Calu3 (cell line): Measurements from ENCODE around the gene EXD3. TPM values are rescaled to one million over a fixed set of nuclear protein-coding genes. Genes with fewer than 3 reads are reported as not detected.
A peak's percentile ranks its signal among the peaks of the same experiment; 100 is the strongest.

Source experiments
- BruUV-seq: library from RNA; stranded (reverse); fragments of 400-500 nt; replicated peaks from 2 replicates; lab custom pipeline; 2021; lab: Mats Ljungman, UMichigan
- CTCF ChIA-PET: fragments of 300-600 bp; sonication (Branson Sonifier 250); formaldehyde crosslinking; loops from one replicate; lab custom pipeline; 2022; ENCODE audit warnings: antibody characterized with exemption; lab: Charles Lee
- DNase-seq: peaks from one replicate; pipeline ENCODE4 v3.0.0; 2022
- H3K27ac Mint-ChIP-seq: one replicate; pipeline ENCODE4 v1.8.0; 2022; ENCODE audit warnings: mixed read lengths; ENCODE audit not compliant: unreplicated experiment
- H3K27me3 Mint-ChIP-seq: one replicate; pipeline ENCODE4 v1.8.0; 2022; ENCODE audit warnings: mixed read lengths; ENCODE audit not compliant: unreplicated experiment
- H3K36me3 Mint-ChIP-seq: one replicate; pipeline ENCODE4 v1.8.0; 2022; ENCODE audit warnings: mild to moderate bottlenecking, moderate library complexity, mixed read lengths; ENCODE audit not compliant: insufficient read depth, unreplicated experiment
- H3K4me1 Mint-ChIP-seq: one replicate; pipeline ENCODE4 v1.8.0; 2022; ENCODE audit warnings: mild to moderate bottlenecking, low read depth, mixed read lengths; ENCODE audit not compliant: unreplicated experiment
- H3K4me3 Mint-ChIP-seq: one replicate; pipeline ENCODE4 v1.8.0; 2022; ENCODE audit warnings: mild to moderate bottlenecking, low read depth, moderate library complexity, mixed read lengths; ENCODE audit not compliant: unreplicated experiment
- H3K9me3 Mint-ChIP-seq: one replicate; pipeline ENCODE4 v1.8.0; 2022; ENCODE audit warnings: low read depth, mixed read lengths; ENCODE audit not compliant: unreplicated experiment
- CTCF ChIP-seq: fragments of 200-600 bp; IDR thresholded peaks from one replicate; pipeline ENCODE4 v1.8.0; 2022; ENCODE audit warnings: antibody characterized with exemption; ENCODE audit not compliant: unreplicated experiment
- intact Hi-C: fragments of 100-400 bp; cut with micrococcal nuclease; formaldehyde crosslinking; loops from one replicate; pipeline ENCODE4 v1.10.0; 2022; ENCODE audit not compliant: unreplicated experiment
- total RNA-seq: library from RNA; stranded (reverse); gene quantifications from 2 replicates; pipeline ENCODE4 v1.2.3, GENCODE V29; 2022

EXD3 gene
- total RNA-seq, 1 experiment from 2014 or later: 13.2 TPM

GRCh38 chr9:137294681-137295237, 128.2 kb downstream of the EXD3 start:
- intact Hi-C loops: loop anchor here (10.0 kb wide), 1 partner anchor 120 kb away; no protein-coding TSS in a partner anchor
- H3K27me3 Mint-ChIP-seq: no peaks in the 10 kb centered on the region
- H3K4me1 Mint-ChIP-seq: peaks cover 27% of the 10 kb centered on the region
- no peaks in the 10 kb centered on the region for H3K9me3 Mint-ChIP-seq
- TF ChIP-seq CTCF: no peak
- H3K4me3 Mint-ChIP-seq: peak overlapping the region; percentile 57
- no TSS peak for BruUV-seq
- peak overlapping the region; percentile 96 for H3K27ac Mint-ChIP-seq
- CTCF ChIA-PET: interaction anchor here (1.5 to 1.7 kb wide), 2 partner anchors 18 to 58 kb away, joined by 6 to 7 read pairs; partner anchors contain the start of gene TOR4A
- DNase-seq: no peak
- peaks cover 46% of the 10 kb centered on the region for H3K36me3 Mint-ChIP-seq

- H3K36me3 Mint-ChIP-seq: peaks cover 43% of the 10 kb centered on the region
- intact Hi-C loops: loop anchor here (10.0 kb wide), 1 partner anchor 121 kb away; no protein-coding TSS in a partner anchor
- no peak for TF ChIP-seq CTCF
- BruUV-seq: TSS peak; percentile 22
- peak overlapping the region; percentile 96 for H3K27ac Mint-ChIP-seq
- H3K4me1 Mint-ChIP-seq: peaks cover 27% of the 10 kb centered on the region
- H3K9me3 Mint-ChIP-seq: no peaks in the 10 kb centered on the region
- peak; percentile 82 for DNase-seq
- peak overlapping the region; percentile 57 for H3K4me3 Mint-ChIP-seq
- CTCF ChIA-PET: interaction anchor here (0.9 to 1.7 kb wide), 4 partner anchors 17 to 147 kb away, joined by 3 to 7 read pairs (median 6); partner anchors contain the start of genes ENTPD8, EXD3, NOXA1 and TOR4A
- H3K27me3 Mint-ChIP-seq: no peaks in the 10 kb centered on the region
These were observed 128.8 kb downstream of the EXD3 start for GRCh38 chr9:137294091-137294680.

- CTCF ChIA-PET: interaction anchor here (0.7 to 1.7 kb wide), 5 partner anchors 17 to 600 kb away, joined by 3 to 7 read pairs (median 5); partner anchors contain the start of genes ENTPD8, EXD3, NOXA1 and TOR4A
- intact Hi-C loops: loop anchor here (10.0 kb wide), 1 partner anchor 121 kb away; no protein-coding TSS in a partner anchor
- H3K4me1 Mint-ChIP-seq: peaks cover 27% of the 10 kb centered on the region
- H3K27ac Mint-ChIP-seq: peak overlapping the region; percentile 96
- H3K4me3 Mint-ChIP-seq: peak overlapping the region; percentile 57
- DNase-seq: peak; percentile 84
- BruUV-seq: no TSS peak
- no peaks in the 10 kb centered on the region for H3K27me3 Mint-ChIP-seq
- H3K9me3 Mint-ChIP-seq: no peaks in the 10 kb centered on the region
- TF ChIP-seq CTCF: no peak
- H3K36me3 Mint-ChIP-seq: peaks cover 37% of the 10 kb centered on the region
These were observed 129.4 kb downstream of the EXD3 start for GRCh38 chr9:137293482-137294090.

- no peaks in the 10 kb centered on the region for H3K9me3 Mint-ChIP-seq
- no peak for DNase-seq
- TSS peak; percentile 65 for BruUV-seq
- H3K27ac Mint-ChIP-seq: peak overlapping the region; percentile 96
- peak overlapping the region; percentile 57 for H3K4me3 Mint-ChIP-seq
- H3K27me3 Mint-ChIP-seq: no peaks in the 10 kb centered on the region
- H3K36me3 Mint-ChIP-seq: peaks cover 35% of the 10 kb centered on the region
- CTCF ChIA-PET: interaction anchor here (0.7 to 1.7 kb wide), 4 partner anchors 16 to 600 kb away, joined by 3 to 7 read pairs (median 6); partner anchors contain the start of genes ENTPD8 and TOR4A
- peaks cover 27% of the 10 kb centered on the region for H3K4me1 Mint-ChIP-seq
- intact Hi-C loops: loop anchor here (10.0 kb wide), 1 partner anchor 122 kb away; no protein-coding TSS in a partner anchor
- no peak for TF ChIP-seq CTCF
These were observed 129.9 kb downstream of the EXD3 start for GRCh38 chr9:137293094-137293481.
